BLaER1 (cell line): ENCODE data around the gene LPP.
"Not testable (repeated sequence)": the region's sequence is repeated elsewhere in the genome, so short reads cannot be mapped to it uniquely, and the experiment has no call there.

ENCODE experiments used
- H3K27ac ChIP-seq: shearing (Covaris generic); formaldehyde crosslinking; 2 replicates; pipeline ENCODE4 v1.8.1; 2022
- H3K27me3 ChIP-seq: shearing (Covaris generic); formaldehyde crosslinking; 2 replicates; pipeline ENCODE4 v1.8.1; 2022
- H3K36me3 ChIP-seq: shearing (Covaris generic); formaldehyde crosslinking; 2 replicates; pipeline ENCODE4 v1.8.1; 2022
- H3K4me1 ChIP-seq: shearing (Covaris generic); formaldehyde crosslinking; 2 replicates; pipeline ENCODE4 v1.8.1; 2022
- H3K4me2 ChIP-seq: shearing (Covaris generic); formaldehyde crosslinking; 2 replicates; pipeline ENCODE4 v1.8.1; 2022
- H3K4me3 ChIP-seq: shearing (Covaris generic); formaldehyde crosslinking; 2 replicates; pipeline ENCODE4 v1.8.1; 2022
- H3K9ac ChIP-seq: shearing (Covaris generic); formaldehyde crosslinking; 2 replicates; pipeline ENCODE4 v1.8.1; 2022
- H3K9me3 ChIP-seq: shearing (Covaris generic); formaldehyde crosslinking; 2 replicates; pipeline ENCODE4 v1.8.1; 2022
- H4K20me1 ChIP-seq: shearing (Covaris generic); formaldehyde crosslinking; 2 replicates; pipeline ENCODE4 v1.8.1; 2022
- Cebpa-rat ChIP-seq: shearing (Covaris generic); IDR thresholded peaks from 2 replicates; pipeline ENCODE4 v1.8.1; 2022

The LPP gene

DNA sequence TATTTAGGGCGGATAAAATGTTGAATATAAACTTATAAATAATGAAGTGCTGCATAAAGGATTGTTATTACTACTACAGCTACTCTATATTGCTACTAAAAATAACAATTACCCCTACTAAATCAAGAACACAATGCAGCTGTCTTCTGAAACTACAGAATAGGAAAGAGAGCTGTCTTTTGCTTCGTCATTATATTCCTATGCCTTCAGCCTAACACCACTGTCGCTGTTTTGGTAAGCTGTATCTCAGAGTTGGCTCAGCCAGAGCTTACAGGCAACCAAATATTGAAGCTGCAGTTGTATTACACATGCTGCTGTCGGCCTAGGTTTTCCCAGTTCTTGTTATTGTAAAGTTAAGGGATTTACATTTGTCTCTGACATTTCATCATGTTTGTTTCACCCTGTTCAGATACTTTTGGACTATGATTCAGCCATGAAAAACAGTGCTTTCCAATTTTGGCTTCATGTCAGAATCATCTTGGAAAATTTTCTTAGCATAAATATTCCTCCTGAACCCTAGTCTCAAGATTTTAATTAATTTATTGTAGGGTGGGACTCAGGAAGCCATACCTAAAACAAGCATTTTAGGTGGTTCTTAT, 31.3 kb upstream of the LPP start:
- H3K4me1 ChIP-seq, result peaks cover 6% of the 10 kb centered on the region; the same call in 1 of the 2 replicates
- H3K27me3 ChIP-seq, result no peaks in the 10 kb centered on the region
- H3K4me2 ChIP-seq, result 0 out of 2 replicates have a peak overlapping the region, but pooled peaks have one; percentile 11
- no peak for TF ChIP-seq Cebpa-rat
- no peak overlapping the region for H3K9ac ChIP-seq
- H3K4me3 ChIP-seq, result no peak overlapping the region
- H3K36me3 ChIP-seq, result no peaks in the 10 kb centered on the region
- no peaks in the 10 kb centered on the region for H4K20me1 ChIP-seq
- H3K27ac ChIP-seq, result no peak overlapping the region
- H3K9me3 ChIP-seq, result no peaks in the 10 kb centered on the region

DNA sequence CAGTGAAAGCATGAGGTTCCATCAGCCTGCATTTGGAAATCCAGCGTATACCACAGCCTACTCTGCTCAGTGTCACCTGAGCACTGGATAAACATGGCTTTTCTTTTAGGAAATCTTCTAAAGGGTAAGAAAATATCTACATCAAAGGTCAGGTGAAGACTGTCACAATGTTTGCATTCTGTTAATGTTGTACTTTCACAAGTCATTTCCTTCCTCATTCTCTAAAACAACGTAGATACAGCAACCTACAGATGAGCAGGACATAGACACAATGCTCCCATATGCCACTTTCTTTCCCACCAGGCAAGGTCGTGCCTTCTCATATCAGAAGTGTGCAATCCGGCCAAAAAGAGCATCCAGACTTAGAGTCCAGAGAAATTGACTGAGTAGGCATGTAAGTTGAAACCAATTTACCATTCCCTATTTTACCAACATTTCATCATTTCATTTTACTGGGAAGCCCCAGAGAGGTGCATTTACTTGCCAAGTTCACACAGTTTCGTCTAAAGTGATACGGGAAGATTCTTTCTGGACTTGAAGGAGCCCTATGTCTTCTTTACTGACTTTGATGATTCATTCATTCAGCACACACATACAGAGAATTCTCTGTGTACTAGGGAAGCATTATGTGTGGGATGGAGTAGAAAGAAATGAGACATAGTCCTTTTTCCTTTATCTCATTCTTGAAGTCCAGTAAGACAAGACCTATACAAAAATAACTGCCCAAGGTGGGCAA, 30.6 kb upstream of the LPP start:
- H3K4me1 ChIP-seq, result peaks cover 6% of the 10 kb centered on the region; the same call in 1 of the 2 replicates
- H4K20me1 ChIP-seq, result no peaks in the 10 kb centered on the region
- no peaks in the 10 kb centered on the region for H3K27me3 ChIP-seq
- no peaks in the 10 kb centered on the region for H3K36me3 ChIP-seq
- TF ChIP-seq Cebpa-rat, result no peak
- H3K9me3 ChIP-seq, result no peaks in the 10 kb centered on the region
- 0 out of 2 replicates have a peak overlapping the region, but pooled peaks have one; percentile 11 for H3K4me2 ChIP-seq
- no peak overlapping the region for H3K27ac ChIP-seq
- H3K9ac ChIP-seq, result no peak overlapping the region
- H3K4me3 ChIP-seq, result no peak overlapping the region

DNA sequence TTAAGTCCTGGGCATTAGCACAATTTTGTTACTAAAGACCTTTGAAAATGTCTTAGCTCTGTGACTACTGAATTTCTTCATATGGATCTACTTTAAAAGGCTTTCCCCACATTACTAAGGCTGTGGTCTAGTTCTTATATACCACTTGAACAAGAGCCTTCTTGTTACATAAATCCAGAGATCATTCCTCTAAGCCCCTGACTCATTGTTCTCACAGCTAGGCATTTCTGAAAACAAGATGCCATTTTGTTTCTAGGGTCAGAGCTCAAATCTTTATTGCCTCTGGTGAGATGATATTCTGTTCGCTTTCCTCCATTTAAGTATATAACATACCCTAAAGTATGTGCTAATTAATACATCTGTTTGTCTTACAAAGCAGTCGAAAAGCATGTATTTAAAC, 29.8 kb upstream of the LPP start:
- Histone ChIP-seq H3K4me1 (peaks cover 6% of the 10 kb centered on the region; the same call in 1 of the 2 replicates), H4K20me1 (no peaks in the 10 kb centered on the region), H3K4me2 (no peak overlapping the region), H3K27ac (no peak overlapping the region), H3K9me3 (no peaks in the 10 kb centered on the region), H3K9ac (no peak overlapping the region), H3K27me3 (no peaks in the 10 kb centered on the region), H3K36me3 (no peaks in the 10 kb centered on the region), H3K4me3 (no peak overlapping the region)
- TF ChIP-seq Cebpa-rat, result no peak

DNA sequence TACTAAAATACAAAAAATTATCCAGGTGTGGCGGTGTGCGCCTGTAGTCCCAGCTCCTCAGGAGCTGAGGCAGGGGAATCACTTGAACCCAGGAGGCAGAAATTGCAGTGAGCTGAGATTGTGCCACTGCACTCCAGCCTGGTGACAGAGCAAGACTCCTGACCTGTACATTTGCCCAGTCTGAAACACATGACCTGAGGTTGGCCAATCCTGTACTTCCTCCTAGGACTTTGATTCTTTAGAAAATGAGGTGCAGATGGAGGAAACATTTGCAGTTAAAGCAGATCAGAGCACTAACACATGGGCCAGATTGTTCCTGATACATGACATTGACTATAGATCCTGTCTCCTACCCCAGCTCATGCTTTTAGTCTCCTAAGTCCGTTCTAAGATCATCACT, 28.9 kb upstream of the LPP start:
- no peak overlapping the region for H3K27ac ChIP-seq
- no peaks in the 10 kb centered on the region for H3K9me3 ChIP-seq
- no peak overlapping the region for H3K9ac ChIP-seq
- no peaks in the 10 kb centered on the region for H3K36me3 ChIP-seq
- H4K20me1 ChIP-seq, result no peaks in the 10 kb centered on the region
- no peaks in the 10 kb centered on the region for H3K27me3 ChIP-seq
- H3K4me2 ChIP-seq, result no peak overlapping the region
- no peak overlapping the region for H3K4me3 ChIP-seq
- H3K4me1 ChIP-seq, result peaks cover 6% of the 10 kb centered on the region; the same call in 1 of the 2 replicates
- no peak for TF ChIP-seq Cebpa-rat

DNA sequence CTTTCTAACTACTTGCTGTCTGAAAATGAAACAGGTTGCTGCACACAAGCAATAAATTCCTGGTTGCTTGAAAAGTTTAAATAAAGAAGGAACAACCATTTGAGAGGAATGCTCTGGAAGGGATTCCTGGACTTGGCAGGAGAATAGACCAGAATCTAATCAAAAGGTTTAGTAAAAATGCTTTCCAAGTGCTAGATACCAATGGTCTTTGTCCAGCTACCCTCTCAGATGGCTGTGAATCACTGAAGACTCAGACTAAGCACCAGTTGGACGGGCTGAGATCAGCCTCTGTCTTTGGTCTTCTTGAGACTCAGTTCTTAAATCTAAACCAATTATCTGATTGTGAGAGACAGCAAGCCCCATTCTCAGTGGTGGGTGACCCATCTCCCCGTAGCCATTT, 27.7 kb upstream of the LPP start:
- H3K27me3 ChIP-seq, result no peaks in the 10 kb centered on the region
- no peak overlapping the region for H3K4me2 ChIP-seq
- peaks cover 6% of the 10 kb centered on the region; the same call in 1 of the 2 replicates for H3K4me1 ChIP-seq
- H4K20me1 ChIP-seq, result no peaks in the 10 kb centered on the region
- no peaks in the 10 kb centered on the region for H3K36me3 ChIP-seq
- no peak for TF ChIP-seq Cebpa-rat
- no peak overlapping the region for H3K9ac ChIP-seq
- H3K4me3 ChIP-seq, result no peak overlapping the region
- H3K9me3 ChIP-seq, result no peaks in the 10 kb centered on the region
- no peak overlapping the region for H3K27ac ChIP-seq

DNA sequence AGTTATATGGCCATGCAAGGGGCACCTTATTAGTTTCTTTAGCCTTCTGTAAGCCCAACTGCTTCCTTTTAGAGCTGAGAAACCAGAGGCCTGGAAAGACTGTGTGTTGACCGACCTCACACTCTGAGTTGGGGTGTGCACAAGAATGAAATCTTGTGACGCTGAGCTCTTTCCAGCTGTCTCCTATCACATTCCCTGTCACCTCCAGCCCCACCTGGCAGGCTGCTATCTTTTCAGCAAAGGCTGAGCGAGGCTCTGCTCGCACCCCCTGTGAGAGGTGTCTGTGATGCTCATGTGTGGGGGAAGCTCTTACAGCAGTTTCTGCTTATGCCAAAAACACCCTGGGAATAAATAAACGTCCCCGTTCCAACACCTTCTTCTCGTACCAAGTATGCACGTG, 27.0 kb upstream of the LPP start:
- Histone ChIP-seq H3K36me3 (no peaks in the 10 kb centered on the region), H3K9me3 (0 out of 2 replicates have a peak, but pooled peaks cover 1% of the 10 kb centered on the region), H3K4me3 (no peak overlapping the region), H3K27me3 (no peaks in the 10 kb centered on the region), H3K27ac (no peak overlapping the region), H4K20me1 (no peaks in the 10 kb centered on the region), H3K4me1 (peaks cover 6% of the 10 kb centered on the region; the same call in 1 of the 2 replicates), H3K4me2 (no peak overlapping the region), H3K9ac (no peak overlapping the region)
- no peak for TF ChIP-seq Cebpa-rat

DNA sequence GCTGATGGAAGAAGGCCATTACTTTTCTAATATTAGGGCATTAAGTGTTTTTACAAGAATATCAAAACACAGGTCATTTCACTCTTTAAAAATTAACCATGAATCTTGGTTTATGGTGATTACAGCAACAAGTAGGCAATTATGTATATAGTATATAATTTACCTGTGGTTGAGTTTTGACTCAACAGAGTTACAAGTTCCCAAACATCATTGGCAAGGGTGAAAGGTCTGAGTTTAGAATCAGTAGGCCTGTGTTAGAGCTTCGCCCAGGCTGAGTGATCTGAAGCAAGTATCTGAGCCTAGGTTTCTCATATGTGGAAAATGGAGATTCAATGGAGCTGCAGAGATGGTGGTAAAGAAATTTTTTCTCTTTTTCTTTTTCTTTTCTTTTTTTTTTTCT, 25.1 kb upstream of the LPP start:
- Histone ChIP-seq H3K4me2 (no peak overlapping the region), H3K9ac (no peak overlapping the region), H3K4me1 (no peaks in the 10 kb centered on the region), H4K20me1 (no peaks in the 10 kb centered on the region), H3K27ac (no peak overlapping the region), H3K36me3 (no peaks in the 10 kb centered on the region), H3K9me3 (peaks cover 7% of the 10 kb centered on the region; the same call in 1 of the 2 replicates), H3K4me3 (no peak overlapping the region), H3K27me3 (no peaks in the 10 kb centered on the region)
- no peak for TF ChIP-seq Cebpa-rat

DNA sequence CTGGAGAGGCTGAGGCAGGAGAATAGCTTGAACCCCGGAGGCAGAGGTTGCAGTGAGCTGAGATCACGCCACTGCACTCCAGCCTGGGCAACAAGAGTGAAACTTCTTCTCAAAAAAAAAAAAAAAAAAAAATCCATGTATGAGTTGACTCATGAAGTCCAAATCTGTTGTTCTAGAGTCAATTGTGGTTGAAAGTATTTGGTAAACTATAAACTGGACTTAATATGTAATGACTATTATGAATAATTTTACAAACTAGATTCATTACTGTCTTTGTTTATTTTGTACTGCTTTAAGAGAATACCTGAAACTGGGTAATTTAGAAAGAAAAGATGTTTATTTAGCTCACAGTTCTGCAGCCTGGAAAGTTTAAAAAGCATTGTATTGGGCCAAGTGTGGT, 22.9 kb upstream of the LPP start:
- not testable (repeated sequence) for H3K4me1 ChIP-seq, H3K27ac ChIP-seq, H3K36me3 ChIP-seq, H3K4me3 ChIP-seq, H3K4me2 ChIP-seq, H3K9me3 ChIP-seq, H3K9ac ChIP-seq, H3K27me3 ChIP-seq, H4K20me1 ChIP-seq

DNA sequence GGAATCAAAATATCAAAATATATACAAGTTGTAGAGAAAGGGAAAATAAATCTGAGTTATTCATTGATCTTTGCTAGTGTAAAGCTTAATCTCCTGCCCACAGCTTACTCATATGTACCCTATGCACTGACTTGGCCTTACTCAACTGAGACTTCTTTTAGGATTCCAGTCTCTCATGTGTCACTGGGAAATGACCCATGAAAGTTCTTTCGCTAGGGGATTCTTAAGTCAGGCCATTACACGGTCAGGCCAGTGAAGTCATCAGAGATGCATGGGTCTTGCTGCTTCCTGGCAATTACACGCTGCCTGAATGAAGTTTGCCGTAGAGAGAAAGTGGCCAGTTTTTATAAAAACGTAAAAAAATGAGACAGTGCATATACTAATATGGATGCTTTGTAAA, 20.7 kb upstream of the LPP start:
- H3K4me2 ChIP-seq, result no peak overlapping the region
- H3K27me3 ChIP-seq, result no peaks in the 10 kb centered on the region
- 0 out of 2 replicates have a peak, but pooled peaks cover 5% of the 10 kb centered on the region for H3K4me1 ChIP-seq
- no peak for TF ChIP-seq Cebpa-rat
- H3K36me3 ChIP-seq, result no peaks in the 10 kb centered on the region
- no peak overlapping the region for H3K4me3 ChIP-seq
- H3K27ac ChIP-seq, result no peak overlapping the region
- H3K9me3 ChIP-seq, result peaks cover 7% of the 10 kb centered on the region; the same call in 1 of the 2 replicates
- H4K20me1 ChIP-seq, result no peaks in the 10 kb centered on the region
- no peak overlapping the region for H3K9ac ChIP-seq

DNA sequence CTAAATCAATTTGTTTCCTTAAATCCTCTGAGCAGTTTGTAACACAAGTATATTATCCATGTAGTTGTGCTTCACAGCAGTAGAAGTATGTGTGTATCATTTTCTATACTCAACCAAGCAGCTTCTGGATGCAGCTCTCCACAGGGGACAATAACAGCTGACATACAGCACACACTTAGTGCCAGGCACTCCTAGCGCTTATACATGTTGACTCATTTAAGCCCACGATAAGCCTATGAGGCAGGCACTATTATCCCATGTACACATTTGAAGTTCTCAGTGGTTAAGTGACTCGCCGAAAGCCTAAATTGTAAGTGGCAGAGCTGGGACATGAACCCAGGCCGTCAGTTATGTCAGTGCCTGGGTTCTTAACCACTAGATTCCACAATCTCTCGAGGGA, 20.3 kb upstream of the LPP start:
- H3K9ac ChIP-seq, result no peak overlapping the region

More for the DNA sequence above, 20.3 kb upstream of the LPP start:
- H3K9me3 ChIP-seq, result peaks cover 7% of the 10 kb centered on the region; the same call in 1 of the 2 replicates
- no peak overlapping the region for H3K4me2 ChIP-seq
- no peak overlapping the region for H3K4me3 ChIP-seq
- no peak overlapping the region for H3K27ac ChIP-seq
- H3K36me3 ChIP-seq, result no peaks in the 10 kb centered on the region
- H4K20me1 ChIP-seq, result no peaks in the 10 kb centered on the region
- no peak for TF ChIP-seq Cebpa-rat
- 0 out of 2 replicates have a peak, but pooled peaks cover 5% of the 10 kb centered on the region for H3K4me1 ChIP-seq
- H3K27me3 ChIP-seq, result no peaks in the 10 kb centered on the region
